Measurements from ENCODE around the gene PCDH15. TPM values are rescaled to one million over a fixed set of nuclear protein-coding genes. Genes with fewer than 3 reads are reported as not detected.

PCDH15 gene
- total and polyA plus RNA-seq, 7 experiments from 2014 or later = not detected

DNA sequence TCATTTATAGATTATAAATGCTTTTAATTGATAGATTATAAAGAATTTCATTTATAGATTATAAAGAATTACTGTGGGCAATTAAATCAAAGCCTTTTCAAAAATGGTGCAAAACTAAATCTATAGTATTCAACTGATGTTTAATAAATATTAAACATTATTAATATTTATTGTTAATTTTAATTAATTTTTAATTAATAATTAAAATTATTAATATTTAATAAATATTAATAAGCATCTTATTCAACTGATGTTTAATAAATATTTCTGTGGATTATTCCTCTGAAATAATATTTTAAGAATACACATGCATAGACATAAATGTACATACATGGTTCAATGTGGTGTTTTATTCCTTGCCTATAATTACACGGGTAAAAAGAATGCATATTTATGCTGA lies 346.8 kb downstream of the PCDH15 start:
- H3K36me3 Mint-ChIP-seq = peaks cover 0 to 6% (median 0%) of the 10 kb centered on the region in 5 donors
- no peaks in the 10 kb centered on the region for H3K4me1 Mint-ChIP-seq
- Histone ChIP-seq H3K9me3 (ENCODE audit: control insufficient read depth in 2 of 3, low read length in 3 of 3) (no peaks in the 10 kb centered on the region), H3K36me3 (ENCODE audit: control insufficient read depth in 2 of 3, insufficient read depth in 3 of 3, low read length in 3 of 3) (no peaks in the 10 kb centered on the region), H3K27me3 (ENCODE audit: control insufficient read depth in 2 of 2, insufficient read depth in 2 of 2, low read length in 2 of 2) (no peaks in the 10 kb centered on the region), H3K4me3 (ENCODE audit: low read length) (no peak overlapping the region), H3K27ac (ENCODE audit: low read depth, low read length) (no peak overlapping the region), H3K4me1 (ENCODE audit: control insufficient read depth in 2 of 2, insufficient read depth in 2 of 2, low read length in 2 of 2) (no peaks in the 10 kb centered on the region)
- no peak overlapping the region for H3K27ac Mint-ChIP-seq
- ATAC-seq (no peak), DNase-seq (no peak)
- POLR2A ChIA-PET = no interaction called here
- CTCF ChIA-PET = no interaction called here
- intact Hi-C loops (cut with micrococcal nuclease) = no loop called here
- no peaks in the 10 kb centered on the region for H3K27me3 Mint-ChIP-seq
- H3K4me3 Mint-ChIP-seq = no peak overlapping the region
- H3K9me3 Mint-ChIP-seq = peaks cover 2 to 20% (median 8%) of the 10 kb centered on the region in 11 donors

DNA sequence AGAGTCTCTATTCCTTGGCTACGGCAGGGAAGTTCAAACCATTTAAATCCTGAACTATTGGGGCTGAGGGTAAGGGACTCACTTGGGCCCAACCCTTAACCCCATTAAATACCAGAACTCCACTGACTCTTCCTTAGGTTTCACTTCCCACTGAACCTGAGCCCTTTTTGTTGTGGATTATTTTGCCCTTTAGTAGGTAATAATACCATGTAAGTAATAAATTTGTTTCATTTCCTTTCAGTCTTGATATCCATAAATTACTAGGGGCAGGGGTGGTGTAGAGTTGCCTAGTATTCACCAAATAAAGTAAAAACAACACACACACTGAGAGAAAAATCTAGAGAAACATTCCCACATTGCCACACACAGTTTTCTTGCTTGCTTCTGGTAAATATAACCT lies 352.0 kb downstream of the PCDH15 start:
- Mint-ChIP-seq H3K4me1 (no peaks in the 10 kb centered on the region), H3K4me3 (no peak overlapping the region), H3K9me3 (peaks cover 0 to 33% (median 2%) of the 10 kb centered on the region in 11 donors), H3K27me3 (no peaks in the 10 kb centered on the region), H3K27ac (no peak overlapping the region), H3K36me3 (no peaks in the 10 kb centered on the region)
- H3K4me1 ChIP-seq (ENCODE audit: control insufficient read depth in 2 of 2, insufficient read depth in 2 of 2, low read length in 2 of 2) = no peaks in the 10 kb centered on the region
- intact Hi-C loops (cut with micrococcal nuclease) = no loop called here
- CTCF ChIA-PET = no interaction called here
- no peak for ATAC-seq
- no peaks in the 10 kb centered on the region for H3K27me3 ChIP-seq (ENCODE audit: control insufficient read depth in 2 of 2, insufficient read depth in 2 of 2, low read length in 2 of 2)
- no peaks in the 10 kb centered on the region for H3K36me3 ChIP-seq (ENCODE audit: control insufficient read depth in 2 of 3, insufficient read depth in 3 of 3, low read length in 3 of 3)
- H3K27ac ChIP-seq (ENCODE audit: low read depth, low read length) = no peak overlapping the region
- no peaks in the 10 kb centered on the region for H3K9me3 ChIP-seq (ENCODE audit: control insufficient read depth in 2 of 3, low read length in 3 of 3)
- DNase-seq = no peak
- POLR2A ChIA-PET = no interaction called here
- no peak overlapping the region for H3K4me3 ChIP-seq (ENCODE audit: low read length)

DNA sequence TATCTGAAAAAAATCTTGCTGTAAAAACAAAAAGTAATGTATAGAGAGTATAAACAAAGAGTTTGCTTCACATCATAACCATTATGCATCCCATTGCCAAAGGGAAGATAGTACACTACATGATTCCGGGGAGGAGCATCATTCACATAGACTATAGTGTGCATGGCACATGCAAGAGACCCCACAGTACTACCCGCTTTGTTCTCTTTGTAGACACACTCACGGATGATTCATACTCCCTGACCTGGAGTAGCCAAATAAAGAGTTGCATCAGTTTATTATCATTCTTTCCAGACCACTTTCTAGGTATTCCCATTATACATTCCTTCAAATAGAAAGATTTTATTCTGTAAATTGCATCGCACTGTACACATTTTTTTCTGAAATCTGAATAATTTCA lies 356.9 kb downstream of the PCDH15 start:
- intact Hi-C loops (cut with micrococcal nuclease) = no loop called here
- Histone ChIP-seq H3K4me3 (ENCODE audit: low read length) (no peak overlapping the region), H3K36me3 (ENCODE audit: control insufficient read depth in 2 of 3, insufficient read depth in 3 of 3, low read length in 3 of 3) (no peaks in the 10 kb centered on the region), H3K4me1 (ENCODE audit: control insufficient read depth in 2 of 2, insufficient read depth in 2 of 2, low read length in 2 of 2) (no peaks in the 10 kb centered on the region), H3K9me3 (ENCODE audit: control insufficient read depth in 2 of 3, low read length in 3 of 3) (no peaks in the 10 kb centered on the region), H3K27ac (ENCODE audit: low read depth, low read length) (no peak overlapping the region), H3K27me3 (ENCODE audit: control insufficient read depth in 2 of 2, insufficient read depth in 2 of 2, low read length in 2 of 2) (no peaks in the 10 kb centered on the region)
- DNase-seq (no peak), ATAC-seq (no peak)
- no peaks in the 10 kb centered on the region for H3K4me1 Mint-ChIP-seq
- ChIA-PET POLR2A (no interaction called here), CTCF (no interaction called here)
- no peak overlapping the region for H3K4me3 Mint-ChIP-seq
- H3K9me3 Mint-ChIP-seq = peaks cover 0 to 36% (median 0%) of the 10 kb centered on the region in 11 donors
- no peak overlapping the region for H3K27ac Mint-ChIP-seq
- H3K36me3 Mint-ChIP-seq = no peaks in the 10 kb centered on the region
- H3K27me3 Mint-ChIP-seq = no peaks in the 10 kb centered on the region

DNA sequence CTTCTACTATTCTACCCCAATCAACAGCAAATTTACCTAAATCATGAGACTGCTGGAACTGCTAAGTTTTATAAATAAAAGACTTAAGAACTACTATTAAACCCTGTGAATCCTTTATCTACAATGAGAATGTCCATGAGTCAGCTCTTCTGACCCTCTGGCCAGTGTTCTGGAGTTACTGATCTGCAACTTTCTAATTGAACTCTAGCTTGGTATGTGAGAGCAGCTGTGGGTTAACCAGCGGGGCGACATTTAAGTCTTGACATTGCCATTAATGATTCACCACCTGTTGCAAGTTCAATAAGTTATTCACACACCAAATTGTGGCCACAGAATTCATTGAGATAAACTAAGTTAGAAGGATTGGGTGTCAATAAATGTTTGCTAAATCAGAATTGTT lies 359.8 kb downstream of the PCDH15 start:
- ChIA-PET POLR2A (no interaction called here), CTCF (no interaction called here)
- no peaks in the 10 kb centered on the region for H3K36me3 ChIP-seq (ENCODE audit: control insufficient read depth in 2 of 3, insufficient read depth in 3 of 3, low read length in 3 of 3)
- ATAC-seq (no peak), DNase-seq (no peak)
- no peak overlapping the region for H3K27ac ChIP-seq (ENCODE audit: low read depth, low read length)
- no peak overlapping the region for H3K4me3 Mint-ChIP-seq
- intact Hi-C loops (cut with micrococcal nuclease) = no loop called here
- H3K36me3 Mint-ChIP-seq = no peaks in the 10 kb centered on the region
- no peak overlapping the region for H3K27ac Mint-ChIP-seq
- no peaks in the 10 kb centered on the region for H3K9me3 ChIP-seq (ENCODE audit: control insufficient read depth in 2 of 3, low read length in 3 of 3)
- no peaks in the 10 kb centered on the region for H3K4me1 Mint-ChIP-seq
- H3K4me1 ChIP-seq (ENCODE audit: control insufficient read depth in 2 of 2, insufficient read depth in 2 of 2, low read length in 2 of 2) = no peaks in the 10 kb centered on the region
- no peak overlapping the region for H3K4me3 ChIP-seq (ENCODE audit: low read length)
- H3K9me3 Mint-ChIP-seq = peaks cover 0 to 27% (median 0%) of the 10 kb centered on the region in 11 donors
- H3K27me3 Mint-ChIP-seq = no peaks in the 10 kb centered on the region
- H3K27me3 ChIP-seq (ENCODE audit: control insufficient read depth in 2 of 2, insufficient read depth in 2 of 2, low read length in 2 of 2) = no peaks in the 10 kb centered on the region

DNA sequence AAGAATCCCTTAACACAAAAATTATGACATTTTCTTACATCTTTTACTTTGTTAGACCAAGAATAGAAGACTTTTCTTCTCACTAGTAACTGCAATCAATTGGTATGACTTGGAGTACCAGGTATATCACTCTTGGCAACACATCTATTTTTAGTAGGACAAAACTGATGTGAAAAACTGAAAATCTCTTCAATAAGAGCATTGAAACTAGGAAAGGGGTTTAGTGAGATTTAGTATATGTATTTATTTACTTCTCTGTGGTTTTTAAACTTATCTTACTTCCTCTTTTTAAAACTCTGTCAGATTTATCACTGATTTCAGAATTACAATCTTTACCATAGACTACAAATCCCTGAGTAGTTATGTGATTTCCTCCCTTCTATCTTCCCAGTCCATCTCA lies 366.2 kb downstream of the PCDH15 start:
- no peak for ATAC-seq
- H3K36me3 ChIP-seq (ENCODE audit: control insufficient read depth in 2 of 3, insufficient read depth in 3 of 3, low read length in 3 of 3) = no peaks in the 10 kb centered on the region
- no peak overlapping the region for H3K4me3 ChIP-seq (ENCODE audit: low read length)
- POLR2A ChIA-PET = no interaction called here
- H3K27me3 ChIP-seq (ENCODE audit: control insufficient read depth in 2 of 2, insufficient read depth in 2 of 2, low read length in 2 of 2) = no peaks in the 10 kb centered on the region
- H3K9me3 ChIP-seq (ENCODE audit: control insufficient read depth in 2 of 3, low read length in 3 of 3) = no peaks in the 10 kb centered on the region
- Mint-ChIP-seq H3K9me3 (peaks cover 0 to 14% (median 6%) of the 10 kb centered on the region in 11 donors), H3K4me1 (peaks cover 0 to 1% (median 0%) of the 10 kb centered on the region in 7 donors), H3K36me3 (no peaks in the 10 kb centered on the region), H3K27ac (no peak overlapping the region), H3K27me3 (no peaks in the 10 kb centered on the region), H3K4me3 (no peak overlapping the region)
- no peaks in the 10 kb centered on the region for H3K4me1 ChIP-seq (ENCODE audit: control insufficient read depth in 2 of 2, insufficient read depth in 2 of 2, low read length in 2 of 2)
- DNase-seq = no peak
- H3K27ac ChIP-seq (ENCODE audit: low read depth, low read length) = no peak overlapping the region
- intact Hi-C loops (cut with micrococcal nuclease) = no loop called here
- CTCF ChIA-PET = no interaction called here

DNA sequence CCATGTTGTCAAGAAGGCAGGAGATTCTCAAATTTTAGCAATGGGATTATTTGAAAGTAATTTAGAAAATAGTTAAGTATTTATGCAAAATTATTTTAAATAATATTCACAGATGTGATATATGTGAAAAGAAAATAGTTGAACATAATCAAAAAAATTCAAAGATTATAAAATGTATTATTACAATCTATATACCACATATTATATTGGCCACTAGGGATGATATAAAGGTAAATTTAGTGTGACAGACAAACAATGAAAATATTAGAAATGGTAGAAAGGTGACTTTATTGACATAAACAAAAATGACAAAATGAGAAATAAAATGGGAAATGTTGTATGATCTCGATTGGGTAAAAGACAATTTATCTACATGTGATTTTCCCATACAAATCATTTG lies 385.5 kb downstream of the PCDH15 start:
- no peaks in the 10 kb centered on the region for H3K4me1 ChIP-seq (ENCODE audit: control insufficient read depth in 2 of 2, insufficient read depth in 2 of 2, low read length in 2 of 2)
- ATAC-seq (no peak), DNase-seq (no peak)
- Mint-ChIP-seq H3K9me3 (peaks cover 0 to 12% (median 4%) of the 10 kb centered on the region in 11 donors), H3K27ac (no peak overlapping the region), H3K36me3 (no peaks in the 10 kb centered on the region), H3K4me1 (no peaks in the 10 kb centered on the region), H3K4me3 (no peak overlapping the region), H3K27me3 (no peaks in the 10 kb centered on the region)
- no peaks in the 10 kb centered on the region for H3K36me3 ChIP-seq (ENCODE audit: control insufficient read depth in 2 of 3, insufficient read depth in 3 of 3, low read length in 3 of 3)
- H3K9me3 ChIP-seq (ENCODE audit: control insufficient read depth in 2 of 3, low read length in 3 of 3) = no peaks in the 10 kb centered on the region
- intact Hi-C loops (cut with micrococcal nuclease) = no loop called here
- no peaks in the 10 kb centered on the region for H3K27me3 ChIP-seq (ENCODE audit: control insufficient read depth in 2 of 2, insufficient read depth in 2 of 2, low read length in 2 of 2)
- POLR2A ChIA-PET = no interaction called here
- CTCF ChIA-PET = no interaction called here
- no peak overlapping the region for H3K27ac ChIP-seq (ENCODE audit: low read depth, low read length)
- no peak overlapping the region for H3K4me3 ChIP-seq (ENCODE audit: low read length)

DNA sequence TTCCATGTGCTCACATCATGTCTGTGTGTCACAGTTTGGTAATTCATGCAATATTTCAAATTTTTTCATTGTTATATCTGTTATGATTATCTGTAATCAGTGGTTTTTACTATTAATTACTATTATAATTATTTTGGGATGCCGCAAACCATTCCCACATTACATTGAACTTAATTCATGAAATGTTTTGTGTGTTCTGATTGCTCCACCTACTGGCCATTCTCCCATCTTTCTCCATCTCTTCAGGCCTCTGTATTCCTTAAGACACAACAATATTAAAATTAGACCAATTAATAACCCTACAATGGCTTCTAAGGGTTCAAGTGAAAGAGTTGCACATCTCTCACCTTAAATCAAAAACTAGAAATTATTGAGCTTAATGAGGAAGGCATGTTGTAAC lies 398.5 kb downstream of the PCDH15 start:
- ATAC-seq (no peak), DNase-seq (no peak)
- ChIA-PET CTCF (no interaction called here), POLR2A (no interaction called here)
- no peaks in the 10 kb centered on the region for H3K4me1 Mint-ChIP-seq
- H3K36me3 Mint-ChIP-seq = no peaks in the 10 kb centered on the region
- Histone ChIP-seq H3K36me3 (ENCODE audit: control insufficient read depth in 2 of 3, insufficient read depth in 3 of 3, low read length in 3 of 3) (no peaks in the 10 kb centered on the region), H3K27me3 (ENCODE audit: control insufficient read depth in 2 of 2, insufficient read depth in 2 of 2, low read length in 2 of 2) (no peaks in the 10 kb centered on the region), H3K4me3 (ENCODE audit: low read length) (no peak overlapping the region), H3K4me1 (ENCODE audit: control insufficient read depth in 2 of 2, insufficient read depth in 2 of 2, low read length in 2 of 2) (no peaks in the 10 kb centered on the region), H3K27ac (ENCODE audit: low read depth, low read length) (no peak overlapping the region), H3K9me3 (ENCODE audit: control insufficient read depth in 2 of 3, low read length in 3 of 3) (peaks cover 0 to 2% (median 0%) of the 10 kb centered on the region in 3 experiments)
- no peak overlapping the region for H3K27ac Mint-ChIP-seq
- no peak overlapping the region for H3K4me3 Mint-ChIP-seq
- peaks cover 0 to 10% (median 5%) of the 10 kb centered on the region in 11 donors for H3K9me3 Mint-ChIP-seq
- intact Hi-C loops (cut with micrococcal nuclease) = no loop called here
- no peaks in the 10 kb centered on the region for H3K27me3 Mint-ChIP-seq
